CD14-positive monocyte (primary cell): ENCODE measurements around the gene TMEM140. TPM values are rescaled to one million over a fixed set of nuclear protein-coding genes. Genes with fewer than 3 reads are reported as not detected.
A peak's percentile ranks its signal among the peaks of the same experiment; 100 is the strongest.

ENCODE experiments used
- DNase-seq, 3 donors: peaks; one replicate each; pipeline ENCODE4 v3.0.0-alpha.2; 2011 to 2022
- H2AFZ ChIP-seq: 2 replicates; pipeline ENCODE4 v1.6.0; 2012; ENCODE audit warnings: mild to moderate bottlenecking, low read depth, low read length, inconsistent platforms; ENCODE audit not compliant: insufficient read depth, poor library complexity, severe bottlenecking
- H3K27ac ChIP-seq, 2 donors: 1 replicate in 1 of 2; 2 replicates in 1 of 2; pipeline ENCODE4 v1.5.1; 2012 to 2013; ENCODE audit warnings: low read length in 2 of 2, control low read depth in 1 of 2, inconsistent platforms in 1 of 2, low read depth in 1 of 2, mild to moderate bottlenecking in 1 of 2
- H3K27me3 ChIP-seq, 2 donors: one replicate each; pipeline versions ENCODE4 v1.6.0 to v1.6.1; 2011 to 2013; ENCODE audit warnings: low read length in 2 of 2; ENCODE audit not compliant: control insufficient read depth in 2 of 2, insufficient read depth in 2 of 2
- H3K36me3 ChIP-seq, 2 donors: replicated peaks in 1 of 2; 1 replicate in 1 of 2; 2 replicates in 1 of 2; pipeline versions ENCODE4 v1.5.1 to v1.6.1; 2012 to 2013; ENCODE audit warnings: low read length in 2 of 2, control low read depth in 1 of 2, inconsistent platforms in 1 of 2, mild to moderate bottlenecking in 1 of 2; ENCODE audit not compliant: insufficient read depth in 2 of 2, control insufficient read depth in 1 of 2
- H3K4me1 ChIP-seq, 2 donors: 1 replicate in 1 of 2; 2 replicates in 1 of 2; pipeline versions ENCODE4 v1.5.1 to v1.6.1; 2012 to 2013; ENCODE audit warnings: low read length in 2 of 2, control low read depth in 1 of 2, inconsistent platforms in 1 of 2, mild to moderate bottlenecking in 1 of 2, moderate library complexity in 1 of 2; ENCODE audit not compliant: insufficient read depth in 2 of 2, control insufficient read depth in 1 of 2
- H3K4me2 ChIP-seq: replicated peaks from 2 replicates; pipeline ENCODE3; 2012; ENCODE audit warnings: low read length, moderate library complexity, mild to moderate bottlenecking; ENCODE audit not compliant: poor library complexity, severe bottlenecking; ENCODE audit errors: extremely low read depth
- H3K4me3 ChIP-seq, 3 experiments: fragments of 200-600 bp in 1 of 3; sonication (generic) in 1 of 3; replicated peaks in 1 of 3; 1 replicate in 2 of 3; 2 replicates in 1 of 3; pipeline ENCODE4 v1.5.1; 2011 to 2013; ENCODE audit warnings: low read length in 3 of 3, mild to moderate bottlenecking in 3 of 3, control low read depth in 2 of 3, low read depth in 2 of 3, inconsistent platforms in 1 of 3, moderate library complexity in 1 of 3
- H3K79me2 ChIP-seq: 2 replicates; pipeline ENCODE4 v1.6.0; 2012; ENCODE audit warnings: mild to moderate bottlenecking, control low read depth, inconsistent platforms, low read length, moderate library complexity; ENCODE audit not compliant: insufficient read depth
- H3K9ac ChIP-seq: 2 replicates; pipeline ENCODE4 v1.6.0; 2017; ENCODE audit warnings: low read length, mild to moderate bottlenecking; ENCODE audit not compliant: insufficient read depth, poor library complexity, severe bottlenecking
- H3K9me3 ChIP-seq, 2 donors: replicated peaks in 1 of 2; 1 replicate in 1 of 2; 2 replicates in 1 of 2; pipeline versions ENCODE4 v1.5.1 to v1.6.1; 2012 to 2013; ENCODE audit warnings: low read length in 2 of 2, control low read depth in 1 of 2; ENCODE audit not compliant: control insufficient read depth in 1 of 2, insufficient read depth in 1 of 2
- H4K20me1 ChIP-seq: 2 replicates; pipeline ENCODE4 v1.6.0; 2012; ENCODE audit warnings: mild to moderate bottlenecking, low read length, control low read depth, moderate library complexity; ENCODE audit not compliant: insufficient read depth
- H3K27ac Mint-ChIP-seq, 7 donors: one replicate each; pipeline ENCODE4 v1.8.0; 2020; ENCODE audit warnings: mild to moderate bottlenecking in 7 of 7, mixed read lengths in 7 of 7, moderate library complexity in 6 of 7, inconsistent platforms in 2 of 7
- H3K27me3 Mint-ChIP-seq, 3 donors: one replicate each; pipeline ENCODE4 v1.8.0; 2021 to 2022; ENCODE audit warnings: low read depth in 3 of 3, mild to moderate bottlenecking in 3 of 3, mixed read lengths in 3 of 3, moderate library complexity in 3 of 3, inconsistent platforms in 1 of 3
- H3K36me3 Mint-ChIP-seq, 2 donors: one replicate each; pipeline ENCODE4 v1.8.0; 2020; ENCODE audit warnings: mixed read lengths in 2 of 2, inconsistent platforms in 1 of 2, mild to moderate bottlenecking in 1 of 2
- H3K4me1 Mint-ChIP-seq: one replicate; pipeline ENCODE4 v1.8.0; 2020; ENCODE audit warnings: mild to moderate bottlenecking, mixed read lengths
- H3K4me3 Mint-ChIP-seq, 2 donors: one replicate each; pipeline ENCODE4 v1.8.0; 2020; ENCODE audit warnings: mild to moderate bottlenecking in 2 of 2, mixed read lengths in 2 of 2, moderate library complexity in 1 of 2
- H3K9me3 Mint-ChIP-seq, 7 donors: one replicate each; pipeline ENCODE4 v1.8.0; 2020 to 2022; ENCODE audit warnings: mixed read lengths in 7 of 7, mild to moderate bottlenecking in 6 of 7, moderate library complexity in 6 of 7, inconsistent platforms in 2 of 7
- WGBS: methylation state at CpG from one replicate; pipeline ENCODE4 v1.1.5; 2013; ENCODE audit warnings: missing lambda C conversion rate; ENCODE audit not compliant: insufficient coverage; 5-methylcytosine and 5-hydroxymethylcytosine counted together
- intact Hi-C, 2 donors: fragments of 100-400 bp; cut with micrococcal nuclease; formaldehyde crosslinking; loops; one replicate each; pipeline versions ENCODE4 v1.15.0 to v1.15.1; 2023
- polyA minus RNA-seq: library from RNA; depleted of rRNA, polyadenylated mRNA; stranded (reverse); fragments of >200 nt; gene quantifications from 2 replicates; pipeline ENCODE4 v1.2.3, GENCODE V29; 2012
- polyA plus RNA-seq, 3 donors: library from polyadenylated mRNA; depleted of rRNA in 1 of 3; unstranded in 2 of 3; stranded (reverse) in 1 of 3; fragments of 300-500 nt in 2 of 3; fragments of >200 nt in 1 of 3; fragmentation: Illumina TruSeq in 2 of 3; gene quantifications; 1 replicate in 2 of 3; 2 replicates in 1 of 3; pipeline ENCODE4 v1.2.3, GENCODE V29; 2012 to 2021
- total RNA-seq, 12 experiments: library from RNA in 1 of 12; stranded (reverse) in 1 of 12; fragments of 120-200 nt in 1 of 12; gene quantifications; one replicate each; pipeline ENCODE4 v1.2.4 and lab custom pipeline; 2013 to 2026; ENCODE audit warnings: mixed read lengths in 6 of 12, inconsistent platforms in 1 of 12
- TF ChIP-seq, protein P1 (sequence below): fragments of 200-600 bp; IDR thresholded peaks from one replicate; pipeline ENCODE4 v1.8.0; 2022; ENCODE audit warnings: antibody characterized with exemption, mild to moderate bottlenecking

Gene TMEM140
- 18.6 TPM for total RNA-seq (2013)
- polyA plus RNA-seq = 10 to 100 TPM in 2 of 3 donors, 1 to 10 TPM in 1; 2.9 to 14.7 (median 10.6) TPM
- 15.8 and 28.5 TPM in 2 replicates for polyA minus RNA-seq
- 6.3 to 19.1 (median 7.2) reads per million in 11 experiments for total RNA-seq (lab: John Stamatoyannopoulos, UW)

DNA sequence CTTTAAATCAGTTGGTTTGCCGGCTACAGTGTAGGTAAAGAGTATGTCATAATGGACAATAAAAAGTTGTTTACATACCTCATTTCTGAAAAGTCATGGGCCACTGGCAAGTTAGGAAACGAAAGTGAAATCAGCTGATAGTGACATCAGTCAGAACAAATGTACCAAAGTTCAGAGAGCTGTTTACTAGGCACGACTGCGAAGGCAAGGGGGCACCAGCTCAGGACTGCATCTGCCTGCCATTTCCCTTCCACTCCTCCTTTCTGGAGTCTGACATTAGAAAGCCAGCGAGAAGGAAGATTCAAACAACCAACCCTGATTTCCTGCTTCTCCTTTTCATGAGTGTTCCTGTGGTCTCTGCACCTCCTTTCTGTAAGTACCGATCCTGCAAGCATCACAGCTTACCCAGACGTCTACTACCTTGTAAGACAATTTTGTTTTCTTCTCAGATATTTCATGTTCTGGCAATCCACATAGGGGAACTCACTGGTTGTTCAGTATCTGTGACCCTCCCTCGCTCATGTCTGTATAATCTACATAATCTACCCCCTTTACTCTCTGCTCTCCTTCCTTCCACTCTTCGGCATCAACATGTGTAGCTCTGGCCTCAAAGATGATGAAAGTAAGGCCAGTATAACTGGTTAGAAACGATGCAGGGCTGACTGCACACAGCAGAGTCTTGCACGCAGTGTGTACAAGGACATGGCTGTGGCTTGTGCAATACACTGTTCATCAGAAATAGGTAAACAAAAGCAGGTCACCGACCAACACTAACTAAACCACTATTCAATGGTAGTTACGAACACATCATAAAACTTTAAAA is at the start of gene TMEM140:
Gene TMEM140, plus strand, starts transcription at position 174 of the 823 bp plus-strand sequence. CDS start 16,370 bp downstream, outside the sequence.
- no peaks in the 10 kb centered on the region for H3K36me3 ChIP-seq
- peak within 1 kb of the TSS; percentile 77 for H3K4me2 ChIP-seq
- Mint-ChIP-seq H3K9me3 (peaks cover 0 to 6% (median 0%) of the 10 kb centered on the region in 7 donors), H3K36me3 (peaks cover 11 to 21% of the 10 kb centered on the region in 2 donors), H3K27ac (peak within 1 kb of the TSS; percentile 93 to 99 (median 96)), H3K27me3 (peaks cover 0 to 2% (median 0%) of the 10 kb centered on the region in 3 donors), H3K4me1 (peaks cover 61% of the 10 kb centered on the region), H3K4me3 (peak within 1 kb of the TSS; percentile 96)
- H3K27ac ChIP-seq = peak within 1 kb of the TSS; percentile 89 to 99
- 0% methylated on average over 8 of the region's 13 CpGs for WGBS
- H4K20me1 ChIP-seq = no peaks in the 10 kb centered on the region
- peaks cover 52 to 60% of the 10 kb centered on the region in 2 donors for H3K4me1 ChIP-seq
- no peaks in the 10 kb centered on the region for H3K9me3 ChIP-seq
- intact Hi-C loops = loop anchor here in 1 of 2 donors (5.0 kb wide), 1 partner anchor 64 kb away; the partner anchor contains the start of gene WDR91
- H3K9ac ChIP-seq = peak within 1 kb of the TSS; percentile 81
- peak within 1 kb of the TSS; percentile 87 for H2AFZ ChIP-seq
- H3K27me3 ChIP-seq = no peaks in the 10 kb centered on the region
- DNase-seq = peak; percentile 57 to 63 (median 61)
- TF ChIP-seq, protein P1, sequence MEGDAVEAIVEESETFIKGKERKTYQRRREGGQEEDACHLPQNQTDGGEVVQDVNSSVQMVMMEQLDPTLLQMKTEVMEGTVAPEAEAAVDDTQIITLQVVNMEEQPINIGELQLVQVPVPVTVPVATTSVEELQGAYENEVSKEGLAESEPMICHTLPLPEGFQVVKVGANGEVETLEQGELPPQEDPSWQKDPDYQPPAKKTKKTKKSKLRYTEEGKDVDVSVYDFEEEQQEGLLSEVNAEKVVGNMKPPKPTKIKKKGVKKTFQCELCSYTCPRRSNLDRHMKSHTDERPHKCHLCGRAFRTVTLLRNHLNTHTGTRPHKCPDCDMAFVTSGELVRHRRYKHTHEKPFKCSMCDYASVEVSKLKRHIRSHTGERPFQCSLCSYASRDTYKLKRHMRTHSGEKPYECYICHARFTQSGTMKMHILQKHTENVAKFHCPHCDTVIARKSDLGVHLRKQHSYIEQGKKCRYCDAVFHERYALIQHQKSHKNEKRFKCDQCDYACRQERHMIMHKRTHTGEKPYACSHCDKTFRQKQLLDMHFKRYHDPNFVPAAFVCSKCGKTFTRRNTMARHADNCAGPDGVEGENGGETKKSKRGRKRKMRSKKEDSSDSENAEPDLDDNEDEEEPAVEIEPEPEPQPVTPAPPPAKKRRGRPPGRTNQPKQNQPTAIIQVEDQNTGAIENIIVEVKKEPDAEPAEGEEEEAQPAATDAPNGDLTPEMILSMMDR = no peak
- peaks cover 40% of the 10 kb centered on the region for H3K79me2 ChIP-seq
- H3K4me3 ChIP-seq = peak within 1 kb of the TSS; percentile 68 to 98 (median 81)

GRCh38 chr7:135098391-135098790 is 49.5 kb upstream of the TMEM140 start:
- H3K9ac ChIP-seq = no peak overlapping the region
- H4K20me1 ChIP-seq = no peaks in the 10 kb centered on the region
- intact Hi-C loops = no loop called here
- H3K79me2 ChIP-seq = no peaks in the 10 kb centered on the region
- no peak overlapping the region for H3K4me2 ChIP-seq
- H3K36me3 ChIP-seq = no peaks in the 10 kb centered on the region
- H2AFZ ChIP-seq = no peak overlapping the region
- Mint-ChIP-seq H3K4me3 (no peak overlapping the region), H3K9me3 (peaks cover 0 to 9% (median 2%) of the 10 kb centered on the region in 7 donors), H3K4me1 (peaks cover 2% of the 10 kb centered on the region), H3K27me3 (peaks cover 0 to 2% (median 1%) of the 10 kb centered on the region in 3 donors), H3K36me3 (no peaks in the 10 kb centered on the region), H3K27ac (no peak overlapping the region)
- no peaks in the 10 kb centered on the region for H3K27me3 ChIP-seq
- DNase-seq = no peak
- no peaks in the 10 kb centered on the region for H3K9me3 ChIP-seq
- H3K4me3 ChIP-seq = no peak overlapping the region
- no peak overlapping the region for H3K27ac ChIP-seq
- no peaks in the 10 kb centered on the region for H3K4me1 ChIP-seq
- TF ChIP-seq, protein P1 = no peak
- WGBS = no CpG with 5 or more reads among the region's 3 CpGs
